GM12878 (cell line): ENCODE data around the gene RPL31. TPM values are rescaled to one million over a fixed set of nuclear protein-coding genes. Genes with fewer than 3 reads are reported as not detected.

ENCODE experiments used
- ATF7 ChIP-seq: fragments of 450-650 bp; IDR thresholded peaks from 2 replicates; pipeline ENCODE4 v1.6.1; 2016; ENCODE audit warnings: low read depth, mild to moderate bottlenecking
- CBX3 ChIP-seq: fragments of 200-600 bp; sonication (generic); IDR thresholded peaks from 2 replicates; pipeline ENCODE4 v1.6.1; 2016; ENCODE audit warnings: low read depth, borderline replicate concordance
- CBX5 ChIP-seq: sonication (generic); IDR thresholded peaks from 2 replicates; pipeline ENCODE4 v1.6.1; 2016; ENCODE audit warnings: low read depth, moderate library complexity, mild to moderate bottlenecking, inconsistent platforms
- CHD4 ChIP-seq: fragments of 200-600 bp; sonication (generic); IDR thresholded peaks from 2 replicates; pipeline ENCODE4 v1.6.1; 2016; ENCODE audit warnings: mild to moderate bottlenecking
- FOS ChIP-seq: IDR thresholded peaks from 3 replicates; pipeline ENCODE4 v1.6.1; 2011; ENCODE audit warnings: borderline replicate concordance; ENCODE audit not compliant: insufficient read length; ENCODE audit errors: extremely low read depth
- HDAC2 ChIP-seq: fragments of 200-600 bp; sonication (generic); IDR thresholded peaks from 2 replicates; pipeline ENCODE4 v1.6.1; 2017
- HDAC6 ChIP-seq: fragments of 200-600 bp; sonication (generic); IDR thresholded peaks from one replicate; pipeline ENCODE4 v1.8.0; 2017; ENCODE audit warnings: antibody characterized with exemption; ENCODE audit not compliant: unreplicated experiment
- IKZF2 ChIP-seq, 2 experiments: fragments of 450-650 bp; IDR thresholded peaks; 2 replicates each; pipeline ENCODE4 v1.6.1; 2017; ENCODE audit warnings: mild to moderate bottlenecking in 2 of 2, moderate library complexity in 2 of 2
- KAT2A ChIP-seq: conservative IDR thresholded peaks from 2 replicates; pipeline ENCODE4 v1.6.1; 2011; ENCODE audit warnings: low read depth, low read length; ENCODE audit not compliant: control insufficient read depth
- MEF2A ChIP-seq: IDR thresholded peaks from 2 replicates; pipeline ENCODE4 v1.6.1; 2011; ENCODE audit warnings: low read depth, mild to moderate bottlenecking, low read length, moderate library complexity; ENCODE audit not compliant: insufficient read depth
- NFIC ChIP-seq: IDR thresholded peaks from 2 replicates; pipeline ENCODE4 v1.6.1; 2012; ENCODE audit warnings: low read depth, mild to moderate bottlenecking, inconsistent platforms, low read length, moderate library complexity
- NR2C2 ChIP-seq: IDR thresholded peaks from 2 replicates; pipeline ENCODE4 v1.6.1; 2011; ENCODE audit warnings: borderline replicate concordance, low read depth; ENCODE audit not compliant: control insufficient read depth, insufficient read length
- POLR2AphosphoS5 ChIP-seq: IDR thresholded peaks from 2 replicates; pipeline ENCODE4 v1.6.1; 2011; ENCODE audit warnings: mild to moderate bottlenecking, low read length, inconsistent platforms
- RCOR1 ChIP-seq: conservative IDR thresholded peaks from 2 replicates; pipeline ENCODE4 v1.6.1; 2012; ENCODE audit warnings: low read depth, low read length, improper control_type of control experiment
- SIX5 ChIP-seq: IDR thresholded peaks from 2 replicates; pipeline ENCODE4 v1.6.1; 2011; ENCODE audit warnings: mild to moderate bottlenecking, low read depth, low read length, moderate library complexity; ENCODE audit not compliant: severe bottlenecking
- SMARCA5 ChIP-seq: fragments of 450-650 bp; IDR thresholded peaks from 2 replicates; pipeline ENCODE4 v1.6.1; 2017; ENCODE audit warnings: mild to moderate bottlenecking
- ZNF217 ChIP-seq: fragments of 450-650 bp; IDR thresholded peaks from 2 replicates; pipeline ENCODE4 v1.6.1; 2017; ENCODE audit warnings: antibody characterized with exemption, mild to moderate bottlenecking
- polyA plus RNA-seq, 11 experiments: library from polyadenylated mRNA; depleted of rRNA in 4 of 11; unstranded in 6 of 11; stranded (reverse) in 5 of 11; fragments of >200 nt; fragmentation: Nextera tagmentation in 4 of 11; fragmentation: Illumina TruSeq in 1 of 11; extraction: Ambion mirVana in 4 of 11; extraction: Trizol in 1 of 11; gene quantifications; 1 replicate in 1 of 11; 2 replicates in 10 of 11; pipeline versions ENCODE4 v1.2.1 to v1.2.3, GENCODE V29; 2011 to 2016; ENCODE audit warnings: inconsistent platforms in 2 of 11, missing spikeins in 2 of 11, low read depth in 1 of 11
- total RNA-seq, 4 experiments: library from RNA; depleted of rRNA in 3 of 4; stranded (reverse); fragments of >200 nt in 3 of 4; fragmentation: Illumina TruSeq in 1 of 4; extraction: Trizol in 1 of 4; gene quantifications; 2 replicates each; pipeline versions ENCODE4 v1.2.1 to v1.2.3, GENCODE V29; 2013 to 2021
- TF ChIP-seq, protein P1 (sequence below): fragments of 150-350 bp; IDR thresholded peaks from 2 replicates; pipeline ENCODE4 v1.6.1; 2016; ENCODE audit warnings: low read depth, low read length
- TF ChIP-seq, protein P2 (sequence below): IDR thresholded peaks from 2 replicates; pipeline ENCODE4 v1.6.1; 2011; ENCODE audit warnings: borderline replicate concordance, low read depth, mild to moderate bottlenecking, moderate library complexity, low read length; ENCODE audit not compliant: insufficient read depth, poor library complexity, severe bottlenecking
- TF ChIP-seq, protein P3 (sequence below): fragments of 450-650 bp; IDR thresholded peaks from 2 replicates; pipeline ENCODE4 v1.6.1; 2018; ENCODE audit warnings: borderline replicate concordance, mild to moderate bottlenecking; ENCODE audit not compliant: partially characterized antibody
- TF ChIP-seq, protein P4 (sequence below): fragments of 450-650 bp; IDR thresholded peaks from 2 replicates; pipeline ENCODE4 v1.6.1; 2016; ENCODE audit warnings: mild to moderate bottlenecking

The RPL31 gene
- total and polyA plus RNA-seq, 10 of the 15 experiments (the other 5 are each of a cell fraction or from before 2014, with no cell fraction given), result 1,643 to 8,551 (median 2,208) TPM

DNA sequence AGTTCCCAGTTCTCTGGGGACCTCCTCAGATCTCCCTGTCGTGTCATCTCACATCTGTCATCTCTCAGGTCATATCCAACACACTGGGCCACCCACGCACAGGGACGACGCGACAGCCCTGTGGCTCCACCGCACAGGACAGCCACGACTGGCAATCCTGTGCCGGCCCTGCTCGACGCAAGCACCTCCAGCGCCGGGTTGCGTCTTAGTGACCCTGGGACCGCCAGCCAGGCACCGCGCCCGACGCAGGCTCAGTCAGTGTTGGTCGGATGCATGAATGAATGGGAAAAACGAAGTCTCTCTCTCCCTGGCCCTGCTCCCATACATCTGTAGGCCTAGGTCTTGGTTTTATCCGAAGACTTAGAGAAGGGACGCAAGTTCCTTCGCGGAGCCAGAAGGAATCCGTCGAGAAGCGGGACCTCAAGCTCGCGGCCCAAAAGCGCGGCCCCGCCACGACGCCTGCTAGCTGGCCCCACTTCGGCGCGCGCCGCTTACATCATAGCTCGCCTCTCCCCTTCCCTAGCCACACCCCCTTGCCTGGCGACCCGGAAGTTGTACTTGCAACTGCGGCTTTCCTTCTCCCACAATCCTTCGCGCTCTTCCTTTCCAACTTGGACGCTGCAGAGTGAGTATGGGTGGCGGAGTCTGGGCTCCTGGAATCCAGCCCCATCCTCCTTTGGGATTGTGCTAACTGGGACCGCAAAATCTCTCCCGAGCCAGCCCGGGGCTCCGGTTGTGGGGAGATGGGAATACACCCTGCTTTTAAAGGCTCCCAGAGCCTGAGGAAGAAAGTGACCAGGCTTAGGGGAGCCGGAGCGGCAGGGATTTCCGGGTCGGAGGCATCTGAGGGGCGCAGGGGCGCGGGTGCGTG lies at the start of gene RPL31 (continued):
- TF ChIP-seq, protein P1, sequence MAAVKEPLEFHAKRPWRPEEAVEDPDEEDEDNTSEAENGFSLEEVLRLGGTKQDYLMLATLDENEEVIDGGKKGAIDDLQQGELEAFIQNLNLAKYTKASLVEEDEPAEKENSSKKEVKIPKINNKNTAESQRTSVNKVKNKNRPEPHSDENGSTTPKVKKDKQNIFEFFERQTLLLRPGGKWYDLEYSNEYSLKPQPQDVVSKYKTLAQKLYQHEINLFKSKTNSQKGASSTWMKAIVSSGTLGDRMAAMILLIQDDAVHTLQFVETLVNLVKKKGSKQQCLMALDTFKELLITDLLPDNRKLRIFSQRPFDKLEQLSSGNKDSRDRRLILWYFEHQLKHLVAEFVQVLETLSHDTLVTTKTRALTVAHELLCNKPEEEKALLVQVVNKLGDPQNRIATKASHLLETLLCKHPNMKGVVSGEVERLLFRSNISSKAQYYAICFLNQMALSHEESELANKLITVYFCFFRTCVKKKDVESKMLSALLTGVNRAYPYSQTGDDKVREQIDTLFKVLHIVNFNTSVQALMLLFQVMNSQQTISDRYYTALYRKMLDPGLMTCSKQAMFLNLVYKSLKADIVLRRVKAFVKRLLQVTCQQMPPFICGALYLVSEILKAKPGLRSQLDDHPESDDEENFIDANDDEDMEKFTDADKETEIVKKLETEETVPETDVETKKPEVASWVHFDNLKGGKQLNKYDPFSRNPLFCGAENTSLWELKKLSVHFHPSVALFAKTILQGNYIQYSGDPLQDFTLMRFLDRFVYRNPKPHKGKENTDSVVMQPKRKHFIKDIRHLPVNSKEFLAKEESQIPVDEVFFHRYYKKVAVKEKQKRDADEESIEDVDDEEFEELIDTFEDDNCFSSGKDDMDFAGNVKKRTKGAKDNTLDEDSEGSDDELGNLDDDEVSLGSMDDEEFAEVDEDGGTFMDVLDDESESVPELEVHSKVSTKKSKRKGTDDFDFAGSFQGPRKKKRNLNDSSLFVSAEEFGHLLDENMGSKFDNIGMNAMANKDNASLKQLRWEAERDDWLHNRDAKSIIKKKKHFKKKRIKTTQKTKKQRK, result no peak
- TF ChIP-seq POLR2AphosphoS5 (peak; percentile 100), SIX5 (peak; percentile 26), FOS (no peak), IKZF2 (IDR thresholded peaks at IDR 0.05) (peak; percentile 70 to 74), CHD4 (no peak), ZNF217 (no peak), CBX3 (no peak), ATF7 (peak; percentile 88), MEF2A (no peak), KAT2A (no peak), CBX5 (peak; percentile 92), RCOR1 (0 out of 2 replicates have a peak, but pooled peaks have one; percentile 62), NFIC (peak; percentile 52; the same call in 1 of the 2 replicates), SMARCA5 (peak; percentile 74; the same call in 1 of the 2 replicates), HDAC6 (no peak), NR2C2 (peak; percentile 73), HDAC2 (0 out of 2 replicates have a peak, but pooled peaks have one; percentile 55)
- TF ChIP-seq, protein P2, sequence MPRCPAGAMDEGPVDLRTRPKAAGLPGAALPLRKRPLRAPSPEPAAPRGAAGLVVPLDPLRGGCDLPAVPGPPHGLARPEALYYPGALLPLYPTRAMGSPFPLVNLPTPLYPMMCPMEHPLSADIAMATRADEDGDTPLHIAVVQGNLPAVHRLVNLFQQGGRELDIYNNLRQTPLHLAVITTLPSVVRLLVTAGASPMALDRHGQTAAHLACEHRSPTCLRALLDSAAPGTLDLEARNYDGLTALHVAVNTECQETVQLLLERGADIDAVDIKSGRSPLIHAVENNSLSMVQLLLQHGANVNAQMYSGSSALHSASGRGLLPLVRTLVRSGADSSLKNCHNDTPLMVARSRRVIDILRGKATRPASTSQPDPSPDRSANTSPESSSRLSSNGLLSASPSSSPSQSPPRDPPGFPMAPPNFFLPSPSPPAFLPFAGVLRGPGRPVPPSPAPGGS, result peak; percentile 16
- TF ChIP-seq, protein P3, sequence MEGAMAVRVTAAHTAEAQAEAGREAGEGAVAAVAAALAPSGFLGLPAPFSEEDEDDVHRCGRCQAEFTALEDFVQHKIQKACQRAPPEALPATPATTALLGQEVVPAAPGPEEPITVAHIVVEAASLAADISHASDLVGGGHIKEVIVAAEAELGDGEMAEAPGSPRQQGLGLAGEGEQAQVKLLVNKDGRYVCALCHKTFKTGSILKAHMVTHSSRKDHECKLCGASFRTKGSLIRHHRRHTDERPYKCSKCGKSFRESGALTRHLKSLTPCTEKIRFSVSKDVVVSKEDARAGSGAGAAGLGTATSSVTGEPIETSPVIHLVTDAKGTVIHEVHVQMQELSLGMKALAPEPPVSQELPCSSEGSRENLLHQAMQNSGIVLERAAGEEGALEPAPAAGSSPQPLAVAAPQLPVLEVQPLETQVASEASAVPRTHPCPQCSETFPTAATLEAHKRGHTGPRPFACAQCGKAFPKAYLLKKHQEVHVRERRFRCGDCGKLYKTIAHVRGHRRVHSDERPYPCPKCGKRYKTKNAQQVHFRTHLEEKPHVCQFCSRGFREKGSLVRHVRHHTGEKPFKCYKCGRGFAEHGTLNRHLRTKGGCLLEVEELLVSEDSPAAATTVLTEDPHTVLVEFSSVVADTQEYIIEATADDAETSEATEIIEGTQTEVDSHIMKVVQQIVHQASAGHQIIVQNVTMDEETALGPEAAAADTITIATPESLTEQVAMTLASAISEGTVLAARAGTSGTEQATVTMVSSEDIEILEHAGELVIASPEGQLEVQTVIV, result peak; percentile 59
- TF ChIP-seq, protein P4, sequence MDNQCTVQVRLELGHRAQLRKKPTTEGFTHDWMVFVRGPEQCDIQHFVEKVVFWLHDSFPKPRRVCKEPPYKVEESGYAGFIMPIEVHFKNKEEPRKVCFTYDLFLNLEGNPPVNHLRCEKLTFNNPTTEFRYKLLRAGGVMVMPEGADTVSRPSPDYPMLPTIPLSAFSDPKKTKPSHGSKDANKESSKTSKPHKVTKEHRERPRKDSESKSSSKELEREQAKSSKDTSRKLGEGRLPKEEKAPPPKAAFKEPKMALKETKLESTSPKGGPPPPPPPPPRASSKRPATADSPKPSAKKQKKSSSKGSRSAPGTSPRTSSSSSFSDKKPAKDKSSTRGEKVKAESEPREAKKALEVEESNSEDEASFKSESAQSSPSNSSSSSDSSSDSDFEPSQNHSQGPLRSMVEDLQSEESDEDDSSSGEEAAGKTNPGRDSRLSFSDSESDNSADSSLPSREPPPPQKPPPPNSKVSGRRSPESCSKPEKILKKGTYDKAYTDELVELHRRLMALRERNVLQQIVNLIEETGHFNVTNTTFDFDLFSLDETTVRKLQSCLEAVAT, result peak; percentile 89
